SK-N-SH (cell line): ENCODE data around the gene KCTD11.

Experiments used
- CHD2 ChIP-seq: fragments of 150-350 bp; IDR thresholded peaks from 2 replicates; pipeline ENCODE4 v1.6.1; 2018; ENCODE audit warnings: low read length; ENCODE audit not compliant: partially characterized antibody
- CTCF ChIP-seq: fragments of 200-600 bp; sonication (generic); IDR thresholded peaks from 2 replicates; pipeline ENCODE4 v1.6.1; 2017; ENCODE audit warnings: antibody characterized with exemption, mild to moderate bottlenecking, moderate library complexity
- EP300 ChIP-seq, 2 experiments: IDR thresholded peaks; 2 replicates each; pipeline versions ENCODE4 v1.4.0 to v1.6.1; 2012; ENCODE audit warnings: borderline replicate concordance in 1 of 2, low read depth in 1 of 2, low read length in 1 of 2
- FOSL2 ChIP-seq: IDR thresholded peaks from 2 replicates; pipeline ENCODE4 v1.4.0; 2012; ENCODE audit warnings: low read depth, mild to moderate bottlenecking, moderate library complexity, borderline replicate concordance
- POLR2AphosphoS5 ChIP-seq: IDR thresholded peaks from 2 replicates; pipeline ENCODE4 v1.6.1; 2012; ENCODE audit warnings: low read depth, low read length
- RCOR1 ChIP-seq: fragments of 150-350 bp; IDR thresholded peaks from 2 replicates; pipeline ENCODE4 v1.6.1; 2017; ENCODE audit warnings: antibody characterized with exemption, low read length
- REST ChIP-seq: IDR thresholded peaks from 2 replicates; pipeline ENCODE4 v1.6.1; 2012; ENCODE audit warnings: mild to moderate bottlenecking, low read depth, low read length, moderate library complexity
- SMC3 ChIP-seq: IDR thresholded peaks from 2 replicates; pipeline ENCODE4 v1.6.1; 2012; ENCODE audit warnings: low read depth, low read length, improper control_type of control experiment
- TEAD4 ChIP-seq: IDR thresholded peaks from 2 replicates; pipeline ENCODE4 v1.4.0; 2012; ENCODE audit warnings: mild to moderate bottlenecking, borderline replicate concordance; ENCODE audit not compliant: insufficient read depth
- TF ChIP-seq, protein P1 (sequence below): IDR thresholded peaks from 2 replicates; pipeline ENCODE4; 2012

DNA sequence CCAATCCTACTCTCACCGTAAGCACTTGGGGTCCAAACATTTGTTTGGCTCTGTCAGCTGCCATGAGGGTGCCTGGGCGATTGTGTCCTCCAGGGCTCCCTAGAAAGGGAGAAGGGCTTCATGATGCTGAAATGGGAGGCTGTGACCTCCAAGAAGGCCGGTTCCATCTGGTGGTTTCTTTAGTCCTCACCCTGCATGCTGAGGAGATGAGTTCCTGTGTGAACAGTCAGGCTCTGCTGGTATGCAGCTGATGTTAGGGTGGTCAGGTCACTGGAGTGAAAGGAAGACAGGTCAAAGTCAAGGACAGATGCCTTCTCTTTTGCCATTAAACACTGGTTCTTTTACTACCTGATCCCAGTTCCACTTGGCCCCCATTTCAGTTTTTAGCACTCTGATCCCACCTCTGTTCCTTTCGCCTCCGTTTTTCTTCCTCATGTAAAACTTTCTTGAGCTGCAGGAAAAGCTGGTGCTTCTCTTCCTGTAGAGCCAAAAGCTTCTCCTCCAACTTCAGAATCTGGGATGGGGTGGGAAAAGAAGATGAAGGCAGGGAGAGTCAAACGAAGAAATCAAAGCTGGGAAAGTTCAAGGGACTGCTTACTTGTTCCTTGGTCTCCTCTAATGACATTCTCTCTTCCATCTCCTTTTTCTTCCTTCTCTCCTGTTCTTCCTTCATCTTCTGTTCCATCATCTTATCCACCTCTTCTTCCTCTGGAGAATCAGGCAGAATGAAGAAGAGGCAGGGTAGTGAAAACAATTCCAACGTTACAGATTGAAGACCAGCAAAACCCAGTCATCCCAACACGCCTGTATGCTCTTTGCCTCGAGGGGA is 37.9 kb upstream of the KCTD11 start:
- TF ChIP-seq EP300 (IDR thresholded peaks at IDR 0.05; ENCODE audit: borderline replicate concordance in 1 of 2, low read depth in 1 of 2, low read length in 1 of 2), result no peak
- TF ChIP-seq CTCF, result no peak
- no peak for TF ChIP-seq TEAD4
- no peak for TF ChIP-seq CHD2
- no peak for TF ChIP-seq RCOR1
- 0 out of 2 replicates have a peak, but pooled peaks have one; percentile 1 for TF ChIP-seq POLR2AphosphoS5
- TF ChIP-seq SMC3, result no peak
- TF ChIP-seq REST, result no peak
- no peak for TF ChIP-seq FOSL2
- TF ChIP-seq, protein P1, sequence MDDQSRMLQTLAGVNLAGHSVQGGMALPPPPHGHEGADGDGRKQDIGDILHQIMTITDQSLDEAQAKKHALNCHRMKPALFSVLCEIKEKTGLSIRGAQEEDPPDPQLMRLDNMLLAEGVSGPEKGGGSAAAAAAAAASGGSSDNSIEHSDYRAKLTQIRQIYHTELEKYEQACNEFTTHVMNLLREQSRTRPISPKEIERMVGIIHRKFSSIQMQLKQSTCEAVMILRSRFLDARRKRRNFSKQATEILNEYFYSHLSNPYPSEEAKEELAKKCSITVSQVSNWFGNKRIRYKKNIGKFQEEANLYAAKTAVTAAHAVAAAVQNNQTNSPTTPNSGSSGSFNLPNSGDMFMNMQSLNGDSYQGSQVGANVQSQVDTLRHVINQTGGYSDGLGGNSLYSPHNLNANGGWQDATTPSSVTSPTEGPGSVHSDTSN, result no peak
